Type B pancreatic cell (in vitro differentiated cells): ENCODE results near the gene ZC3H7B. TPM values are rescaled to one million over a fixed set of nuclear protein-coding genes. Genes with fewer than 3 reads are reported as not detected.

Experiments used
- DNase-seq: peaks from one replicate; pipeline ENCODE4 v3.0.0; 2021; ENCODE audit warnings: mixed read lengths; ENCODE audit not compliant: unreplicated experiment; ENCODE audit errors: extremely low spot score
- H3K27ac Mint-ChIP-seq: 2 replicates; pipeline ENCODE4 v1.8.0; 2021; ENCODE audit warnings: mild to moderate bottlenecking, mixed read lengths
- H3K27me3 Mint-ChIP-seq: 2 replicates; pipeline ENCODE4 v1.8.0; 2021; ENCODE audit warnings: mixed read lengths
- H3K36me3 Mint-ChIP-seq: 2 replicates; pipeline ENCODE4 v1.8.0; 2021; ENCODE audit warnings: mixed read lengths
- H3K4me1 Mint-ChIP-seq: one replicate; pipeline ENCODE4 v1.8.0; 2021; ENCODE audit warnings: mixed read lengths; ENCODE audit not compliant: unreplicated experiment
- H3K4me3 Mint-ChIP-seq: 2 replicates; pipeline ENCODE4 v1.8.0; 2021; ENCODE audit warnings: mild to moderate bottlenecking, mixed read lengths
- H3K9me3 Mint-ChIP-seq: 2 replicates; pipeline ENCODE4 v1.8.0; 2021; ENCODE audit warnings: mixed read lengths
- total RNA-seq: library from RNA; stranded (reverse); gene quantifications from 2 replicates; pipeline ENCODE4 v1.2.1, GENCODE V29; 2021; ENCODE audit warnings: low replicate concordance
- TF ChIP-seq, protein P1 (sequence below): fragments of 200-600 bp; sonication (generic); conservative IDR thresholded peaks from 2 replicates; pipeline ENCODE4 v1.5.0; 2021; ENCODE audit warnings: antibody characterized with exemption, mild to moderate bottlenecking

The ZC3H7B gene
- total RNA-seq, 1 donor from 2014 or later: 74.3 TPM

DNA sequence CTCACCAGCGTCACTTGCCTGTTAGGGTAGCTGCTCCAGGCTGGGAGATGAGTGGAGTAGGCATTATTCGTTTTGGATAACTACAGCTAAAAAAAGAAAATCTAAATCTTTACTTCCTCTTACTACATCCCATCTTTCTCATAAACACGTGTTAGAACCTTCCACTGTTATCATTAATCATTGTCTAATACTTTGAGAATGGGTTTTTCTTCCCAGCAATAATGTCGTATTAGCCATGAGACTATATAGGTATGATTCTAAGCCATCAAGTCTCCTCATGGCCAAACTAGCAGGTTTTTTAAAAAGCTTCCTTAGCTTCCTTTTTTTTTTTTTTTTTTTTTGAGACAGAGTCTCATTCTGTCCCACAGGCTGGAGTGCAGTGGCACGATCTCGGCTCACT is 76.5 kb downstream of the ZC3H7B start:
- H3K36me3 Mint-ChIP-seq: no peaks in the 10 kb centered on the region
- TF ChIP-seq, protein P1, sequence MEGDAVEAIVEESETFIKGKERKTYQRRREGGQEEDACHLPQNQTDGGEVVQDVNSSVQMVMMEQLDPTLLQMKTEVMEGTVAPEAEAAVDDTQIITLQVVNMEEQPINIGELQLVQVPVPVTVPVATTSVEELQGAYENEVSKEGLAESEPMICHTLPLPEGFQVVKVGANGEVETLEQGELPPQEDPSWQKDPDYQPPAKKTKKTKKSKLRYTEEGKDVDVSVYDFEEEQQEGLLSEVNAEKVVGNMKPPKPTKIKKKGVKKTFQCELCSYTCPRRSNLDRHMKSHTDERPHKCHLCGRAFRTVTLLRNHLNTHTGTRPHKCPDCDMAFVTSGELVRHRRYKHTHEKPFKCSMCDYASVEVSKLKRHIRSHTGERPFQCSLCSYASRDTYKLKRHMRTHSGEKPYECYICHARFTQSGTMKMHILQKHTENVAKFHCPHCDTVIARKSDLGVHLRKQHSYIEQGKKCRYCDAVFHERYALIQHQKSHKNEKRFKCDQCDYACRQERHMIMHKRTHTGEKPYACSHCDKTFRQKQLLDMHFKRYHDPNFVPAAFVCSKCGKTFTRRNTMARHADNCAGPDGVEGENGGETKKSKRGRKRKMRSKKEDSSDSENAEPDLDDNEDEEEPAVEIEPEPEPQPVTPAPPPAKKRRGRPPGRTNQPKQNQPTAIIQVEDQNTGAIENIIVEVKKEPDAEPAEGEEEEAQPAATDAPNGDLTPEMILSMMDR: no peak
- H3K4me1 Mint-ChIP-seq: peaks cover 12% of the 10 kb centered on the region
- no peaks in the 10 kb centered on the region for H3K27me3 Mint-ChIP-seq
- no peak for DNase-seq
- no peak overlapping the region for H3K4me3 Mint-ChIP-seq
- H3K9me3 Mint-ChIP-seq: no peaks in the 10 kb centered on the region
- no peak overlapping the region for H3K27ac Mint-ChIP-seq

DNA sequence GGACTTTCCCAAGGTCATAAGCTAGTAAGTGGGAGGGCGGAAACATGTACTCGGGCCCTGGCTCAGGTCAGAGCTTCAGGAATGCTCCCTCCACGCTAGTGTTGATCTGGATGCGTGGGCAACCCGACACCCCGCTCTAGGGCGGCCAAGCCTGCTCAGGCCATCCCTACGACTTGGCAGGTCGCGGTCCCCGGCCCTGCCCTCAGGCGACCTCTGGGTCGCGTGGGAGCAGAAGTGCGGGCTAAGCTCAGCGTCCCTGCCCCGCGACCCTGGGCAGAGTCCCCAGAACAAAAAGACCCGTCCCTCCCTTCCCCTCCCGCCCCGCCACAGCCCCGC is 79.6 kb downstream of the ZC3H7B start:
- no peaks in the 10 kb centered on the region for H3K36me3 Mint-ChIP-seq
- TF ChIP-seq, protein P1: no peak
- peak overlapping the region; percentile 96 for H3K27ac Mint-ChIP-seq
- DNase-seq: no peak
- H3K27me3 Mint-ChIP-seq: no peaks in the 10 kb centered on the region
- peaks cover 14% of the 10 kb centered on the region for H3K4me1 Mint-ChIP-seq
- H3K9me3 Mint-ChIP-seq: no peaks in the 10 kb centered on the region
- peak overlapping the region; percentile 93 for H3K4me3 Mint-ChIP-seq

DNA sequence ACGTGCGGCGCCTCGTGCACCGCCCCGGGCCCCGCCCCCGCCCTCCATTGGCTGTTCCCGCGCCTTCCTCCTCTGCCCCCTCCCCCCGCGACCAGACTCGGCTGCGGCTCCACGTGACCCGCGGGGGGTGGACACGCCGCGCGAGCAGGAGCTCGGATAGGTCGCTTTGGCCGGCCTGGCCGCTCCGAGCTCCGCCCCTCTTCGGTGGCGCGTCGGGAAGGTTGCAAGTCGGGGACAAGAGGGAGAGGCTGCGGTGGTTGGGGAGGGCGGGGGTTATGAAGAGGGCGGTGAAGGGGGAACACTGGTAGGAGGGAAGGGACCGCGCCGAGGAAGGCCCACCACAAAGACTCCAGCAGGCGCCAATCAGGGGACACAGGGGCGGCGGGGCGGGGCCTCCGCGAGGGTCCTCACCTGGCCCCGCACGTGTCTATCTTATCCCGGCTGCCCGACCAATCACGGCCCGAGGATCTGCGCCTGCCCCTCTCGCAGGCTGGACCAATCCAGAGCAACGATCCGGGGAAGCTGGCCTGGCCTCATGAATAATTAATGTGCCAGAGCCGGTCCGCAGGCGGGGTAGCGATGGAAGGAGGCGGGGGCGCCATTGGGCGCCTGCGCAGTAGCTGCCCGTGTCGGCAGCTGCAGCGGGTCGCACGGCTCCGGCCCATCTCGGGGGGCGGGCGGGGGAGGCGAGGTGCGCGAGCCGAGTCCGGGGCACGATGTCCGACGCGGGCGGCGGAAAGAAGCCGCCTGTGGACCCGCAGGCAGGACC is 80.2 kb downstream of the ZC3H7B start, which contains the start of gene TEF:
Gene TEF, plus strand, starts transcription at position 614 of the 769 bp plus-strand sequence. Its CDS starts 103 bp downstream, at position 717.
- H3K4me3 Mint-ChIP-seq: peak within 1 kb of the TSS; percentile 93
- peak; percentile 99 for DNase-seq
- H3K27ac Mint-ChIP-seq: peak within 1 kb of the TSS; percentile 96
- H3K9me3 Mint-ChIP-seq: no peaks in the 10 kb centered on the region
- no peaks in the 10 kb centered on the region for H3K36me3 Mint-ChIP-seq
- no peaks in the 10 kb centered on the region for H3K27me3 Mint-ChIP-seq
- TF ChIP-seq, protein P1: no peak
- peaks cover 14% of the 10 kb centered on the region for H3K4me1 Mint-ChIP-seq

DNA sequence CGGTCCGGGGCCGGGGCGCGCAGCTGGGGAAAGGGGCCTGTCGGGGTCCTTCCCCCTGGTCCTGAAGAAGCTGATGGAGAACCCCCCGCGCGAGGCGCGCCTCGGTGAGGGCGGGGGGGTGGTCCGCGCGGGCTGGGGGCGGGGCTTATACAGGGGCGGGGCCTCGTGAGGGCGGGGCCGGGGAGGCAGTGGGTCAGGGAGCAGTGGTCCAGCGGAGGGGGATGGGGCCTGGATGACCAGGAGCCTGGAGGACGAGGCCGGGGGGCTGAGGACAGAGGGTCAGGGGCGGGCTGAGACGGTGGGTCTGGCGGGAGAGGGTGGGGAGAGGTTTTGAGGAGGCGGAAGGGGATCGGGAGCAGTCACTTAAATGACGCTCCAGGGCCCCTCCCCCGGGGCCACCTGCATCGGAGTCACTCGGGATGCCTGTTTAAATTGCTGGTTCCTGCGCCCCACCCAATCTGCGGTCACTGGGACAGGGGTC is 80.8 kb downstream of the ZC3H7B start:
- H3K36me3 Mint-ChIP-seq: no peaks in the 10 kb centered on the region
- no peaks in the 10 kb centered on the region for H3K27me3 Mint-ChIP-seq
- DNase-seq: no peak
- peak overlapping the region; percentile 93 for H3K4me3 Mint-ChIP-seq
- peaks cover 14% of the 10 kb centered on the region for H3K4me1 Mint-ChIP-seq
- TF ChIP-seq, protein P1: no peak
- no peaks in the 10 kb centered on the region for H3K9me3 Mint-ChIP-seq
- peak overlapping the region; percentile 96 for H3K27ac Mint-ChIP-seq

DNA sequence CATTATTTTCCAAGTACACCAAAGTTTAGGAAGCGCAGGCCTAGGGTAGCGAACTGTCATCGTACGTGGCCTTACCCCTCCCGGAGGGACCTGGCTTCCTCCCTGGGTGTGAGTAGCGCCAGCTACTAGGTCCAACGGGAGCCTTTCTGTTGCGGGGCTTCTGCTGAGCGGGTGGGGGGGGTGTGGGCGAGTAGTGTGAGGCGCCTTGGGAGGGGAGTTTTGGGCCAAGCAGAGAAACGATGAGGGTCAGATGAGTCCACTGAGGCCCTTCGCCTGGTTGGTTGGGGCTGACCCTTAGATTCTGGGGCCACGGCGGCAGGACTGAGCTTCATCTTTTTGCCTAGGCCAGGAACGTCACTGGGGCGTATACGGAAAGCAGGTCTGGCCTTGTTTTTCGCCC is 81.3 kb downstream of the ZC3H7B start:
- Mint-ChIP-seq H3K27ac (peak overlapping the region; percentile 64), H3K4me3 (peak overlapping the region; percentile 93), H3K27me3 (no peaks in the 10 kb centered on the region), H3K9me3 (no peaks in the 10 kb centered on the region), H3K36me3 (no peaks in the 10 kb centered on the region), H3K4me1 (peaks cover 14% of the 10 kb centered on the region)
- no peak for DNase-seq
- TF ChIP-seq, protein P1: no peak
